ENCODE results near the gene WASF2. TPM values are rescaled to one million over a fixed set of nuclear protein-coding genes. Genes with fewer than 3 reads are reported as not detected.

WASF2 gene
- polyA plus RNA-seq, 1 experiment = 62.7 TPM

GRCh38 chr1:27499142-27499541 lies 9.2 kb upstream of the WASF2 start:
- H3K27ac ChIP-seq (ENCODE audit: low read depth, low read length) = no peak overlapping the region
- H3K27me3 ChIP-seq (ENCODE audit: control insufficient read depth, insufficient read depth, low read length) = no peaks in the 10 kb centered on the region
- no peak for DNase-seq (ENCODE audit: low read depth, low spot score)
- POLR2A ChIA-PET = interaction anchor here (0.6 kb wide), 1 partner anchor 17 kb away, joined by 3 read pairs; no protein-coding TSS in a partner anchor
- CTCF ChIA-PET = interaction anchor here (0.7 to 1.2 kb wide), 2 partner anchors 9 to 359 kb away, joined by 3 to 5 read pairs; partner anchors contain the start of gene WASF2
- TF ChIP-seq CTCF (IDR thresholded peaks at IDR 0.05; ENCODE audit: low read depth, low read length) = no peak
- H3K4me3 ChIP-seq (ENCODE audit: low read depth, low read length) = no peak overlapping the region
- H3K9me3 ChIP-seq (ENCODE audit: control insufficient read depth, insufficient read depth, low read length) = no peaks in the 10 kb centered on the region

GRCh38 chr1:27496604-27497155 lies 6.7 kb upstream of the WASF2 start:
- TF ChIP-seq CTCF (IDR thresholded peaks at IDR 0.05; ENCODE audit: low read depth, low read length) = peak; percentile 64

GRCh38 chr1:27492796-27493195 lies 2.8 kb upstream of the WASF2 start:
- ChIA-PET CTCF (interaction anchor here (1.0 kb wide), 2 partner anchors 64 to 77 kb away, joined by 3 read pairs; no protein-coding TSS in a partner anchor), POLR2A (interaction anchor here (0.7 kb wide), 1 partner anchor 29 kb away, joined by 3 read pairs; no protein-coding TSS in a partner anchor)
- DNase-seq (ENCODE audit: low read depth, low spot score) = no peak
- Histone ChIP-seq H3K4me3 (ENCODE audit: low read depth, low read length) (no peak overlapping the region), H3K9me3 (ENCODE audit: control insufficient read depth, insufficient read depth, low read length) (no peaks in the 10 kb centered on the region), H3K27me3 (ENCODE audit: control insufficient read depth, insufficient read depth, low read length) (no peaks in the 10 kb centered on the region), H3K27ac (ENCODE audit: low read depth, low read length) (no peak overlapping the region)
- no peak for TF ChIP-seq CTCF (IDR thresholded peaks at IDR 0.05; ENCODE audit: low read depth, low read length)

More at GRCh38 chr1:27496604-27497155, 6.7 kb upstream of the WASF2 start:
- no peak for DNase-seq (ENCODE audit: low read depth, low spot score)
- no peaks in the 10 kb centered on the region for H3K27me3 ChIP-seq (ENCODE audit: control insufficient read depth, insufficient read depth, low read length)
- H3K27ac ChIP-seq (ENCODE audit: low read depth, low read length) = no peak overlapping the region
- CTCF ChIA-PET = interaction anchor here (0.6 to 2.2 kb wide), 3 partner anchors 32 to 203 kb away, joined by 3 to 8 read pairs (median 3); no protein-coding TSS in a partner anchor
- no peak overlapping the region for H3K4me3 ChIP-seq (ENCODE audit: low read depth, low read length)
- POLR2A ChIA-PET = no interaction called here
- H3K9me3 ChIP-seq (ENCODE audit: control insufficient read depth, insufficient read depth, low read length) = no peaks in the 10 kb centered on the region

- TF ChIP-seq CTCF (IDR thresholded peaks at IDR 0.05; ENCODE audit: low read depth, low read length) = no peak
- no peaks in the 10 kb centered on the region for H3K27me3 ChIP-seq (ENCODE audit: control insufficient read depth, insufficient read depth, low read length)
- POLR2A ChIA-PET = interaction anchor here (0.6 to 0.7 kb wide), 2 partner anchors 28 to 498 kb away, joined by 3 read pairs; partner anchors contain the start of gene TRNP1
- no peak for DNase-seq (ENCODE audit: low read depth, low spot score)
- CTCF ChIA-PET = interaction anchor here (1.0 kb wide), 2 partner anchors 65 to 76 kb away, joined by 3 read pairs; no protein-coding TSS in a partner anchor
- H3K4me3 ChIP-seq (ENCODE audit: low read depth, low read length) = no peak overlapping the region
- peak overlapping the region; percentile 39 for H3K27ac ChIP-seq (ENCODE audit: low read depth, low read length)
- H3K9me3 ChIP-seq (ENCODE audit: control insufficient read depth, insufficient read depth, low read length) = no peaks in the 10 kb centered on the region
These were observed 2.1 kb upstream of the WASF2 start for GRCh38 chr1:27491748-27492700.

Data from AG04450 (cell line).